ENCODE results near the gene MESP1. TPM values are rescaled to one million over a fixed set of nuclear protein-coding genes. Genes with fewer than 3 reads are reported as not detected.

MESP1 gene
- total and polyA plus RNA-seq, 2 of the 8 experiments (the other 6 are each of a cell fraction or from before 2014, with no cell fraction given) = 0.15 to 0.23 TPM

DNA sequence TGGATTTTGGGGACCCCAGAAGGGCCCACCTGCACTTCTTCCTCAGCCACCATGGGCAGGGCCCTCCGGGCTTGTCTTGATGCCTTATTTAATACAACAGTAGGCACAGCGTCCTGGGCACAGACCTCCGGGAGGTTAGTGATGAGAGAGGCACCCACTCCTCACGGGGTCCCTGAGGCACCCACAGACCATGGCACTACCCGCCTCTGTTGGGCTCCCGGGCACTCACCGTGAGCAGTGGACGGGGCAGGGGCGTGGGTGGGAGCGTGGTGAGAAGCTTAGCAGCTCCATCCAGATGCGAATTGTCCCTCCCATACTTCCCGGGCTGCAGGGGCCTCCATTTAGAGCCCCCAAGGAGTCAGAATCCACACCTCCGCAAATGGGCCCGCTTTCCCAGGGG is 24.8 kb upstream of the MESP1 start (continued):
- TF ChIP-seq KDM1A (IDR thresholded peaks at IDR 0.05; ENCODE audit: borderline replicate concordance, low read length) (no peak), FOSL1 (IDR thresholded peaks at IDR 0.05; ENCODE audit: insufficient read depth, low read depth, low read length) (no peak), EGR1 (IDR thresholded peaks at IDR 0.05; ENCODE audit: borderline replicate concordance, low read depth, low read length) (no peak)
